Stimulated activated CD8-positive, alpha-beta memory T cell treated with anti-CD3 and anti-CD28 coated beads, Interleukin-15, amount 100 ng/mL, for 4 hours (primary cell): ENCODE data around the gene UBAP1L.

Source experiments
- DNase-seq, 2 donors: peaks; one replicate each; pipeline ENCODE4 v3.0.0-alpha.2; 2020; ENCODE audit warnings: low read depth in 2 of 2

The UBAP1L gene

GRCh38 chr15:65066635-65067316, 48.2 kb downstream of the UBAP1L start:
- no peak for DNase-seq

GRCh38 chr15:65066001-65066634, 48.9 kb downstream of the UBAP1L start:
- DNase-seq, result no peak

- DNase-seq, result no peak
Observed at GRCh38 chr15:65062726-65063125, 52.3 kb downstream of the UBAP1L start.

DNA sequence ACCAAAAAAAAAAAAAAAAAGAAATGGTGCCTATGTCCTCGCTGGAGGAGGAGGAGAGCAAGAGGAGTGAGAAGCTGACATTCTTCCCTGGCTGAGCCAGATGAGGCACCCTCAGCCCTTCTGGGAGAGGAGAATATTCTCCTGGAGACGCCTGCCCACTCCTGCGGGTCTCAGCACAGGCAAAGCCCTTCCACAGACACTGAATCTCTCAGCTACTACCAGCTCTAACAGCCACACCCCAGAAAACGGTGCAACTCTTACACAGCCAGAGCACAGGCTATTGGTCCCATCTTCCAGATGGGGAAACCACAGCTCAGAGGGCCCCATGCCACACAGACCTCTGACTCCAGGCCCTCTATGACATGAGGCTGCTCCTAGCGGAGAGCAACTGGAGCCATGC, 52.9 kb downstream of the UBAP1L start:
- DNase-seq, result no peak

GRCh38 chr15:65060641-65061397, 54.2 kb downstream of the UBAP1L start:
- no peak for DNase-seq

DNA sequence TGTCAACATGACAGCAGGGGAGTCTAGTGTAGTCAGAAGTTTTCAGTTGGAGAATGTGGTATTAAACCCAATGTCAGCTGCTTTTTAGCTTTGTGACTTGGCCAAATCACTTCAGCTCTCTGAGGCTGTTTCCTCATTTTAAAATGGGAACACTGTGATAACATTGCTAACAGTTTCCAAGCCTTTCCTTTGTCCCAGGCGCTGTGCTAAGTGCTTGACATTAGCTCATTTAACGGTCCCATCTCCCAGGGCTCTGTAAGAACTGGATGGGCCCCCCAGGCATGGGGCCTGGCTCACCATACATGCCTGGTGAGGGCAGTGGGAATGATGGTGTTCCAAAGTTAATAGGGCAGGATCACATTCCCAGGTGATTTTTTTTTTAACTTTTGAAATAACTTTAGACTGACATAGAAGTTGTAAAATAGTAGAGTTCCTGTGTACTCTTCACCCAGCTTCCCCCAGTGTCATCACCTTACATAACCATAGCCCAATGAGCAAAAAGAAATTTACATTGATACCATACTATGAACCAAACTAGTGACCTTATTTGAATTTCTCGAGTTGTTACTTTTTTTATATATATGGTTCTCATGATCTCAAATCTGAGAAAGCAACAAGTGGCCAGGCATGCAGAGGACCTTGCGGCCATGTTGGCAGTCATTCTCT, 54.9 kb downstream of the UBAP1L start:
- DNase-seq, result no peak

DNA sequence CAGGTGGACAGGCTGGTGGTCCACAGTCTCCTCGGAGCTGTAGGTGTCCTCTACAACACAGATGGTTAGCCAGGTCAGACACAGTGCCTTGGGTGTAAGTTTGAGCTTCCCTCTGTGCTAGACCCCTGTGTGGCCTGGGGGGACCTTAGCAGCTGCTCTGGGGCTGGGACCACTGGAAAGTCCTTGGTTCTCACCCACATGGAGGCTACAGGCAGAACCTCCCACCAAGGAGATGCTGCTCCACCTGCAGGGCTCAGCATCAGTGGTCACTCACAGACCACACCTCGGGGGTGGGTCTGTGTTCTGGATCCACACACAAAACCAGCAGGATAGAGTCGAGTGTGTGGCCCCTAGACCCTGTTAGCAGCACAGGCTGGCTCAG, 55.6 kb downstream of the UBAP1L start:
- DNase-seq, result no peak

DNA sequence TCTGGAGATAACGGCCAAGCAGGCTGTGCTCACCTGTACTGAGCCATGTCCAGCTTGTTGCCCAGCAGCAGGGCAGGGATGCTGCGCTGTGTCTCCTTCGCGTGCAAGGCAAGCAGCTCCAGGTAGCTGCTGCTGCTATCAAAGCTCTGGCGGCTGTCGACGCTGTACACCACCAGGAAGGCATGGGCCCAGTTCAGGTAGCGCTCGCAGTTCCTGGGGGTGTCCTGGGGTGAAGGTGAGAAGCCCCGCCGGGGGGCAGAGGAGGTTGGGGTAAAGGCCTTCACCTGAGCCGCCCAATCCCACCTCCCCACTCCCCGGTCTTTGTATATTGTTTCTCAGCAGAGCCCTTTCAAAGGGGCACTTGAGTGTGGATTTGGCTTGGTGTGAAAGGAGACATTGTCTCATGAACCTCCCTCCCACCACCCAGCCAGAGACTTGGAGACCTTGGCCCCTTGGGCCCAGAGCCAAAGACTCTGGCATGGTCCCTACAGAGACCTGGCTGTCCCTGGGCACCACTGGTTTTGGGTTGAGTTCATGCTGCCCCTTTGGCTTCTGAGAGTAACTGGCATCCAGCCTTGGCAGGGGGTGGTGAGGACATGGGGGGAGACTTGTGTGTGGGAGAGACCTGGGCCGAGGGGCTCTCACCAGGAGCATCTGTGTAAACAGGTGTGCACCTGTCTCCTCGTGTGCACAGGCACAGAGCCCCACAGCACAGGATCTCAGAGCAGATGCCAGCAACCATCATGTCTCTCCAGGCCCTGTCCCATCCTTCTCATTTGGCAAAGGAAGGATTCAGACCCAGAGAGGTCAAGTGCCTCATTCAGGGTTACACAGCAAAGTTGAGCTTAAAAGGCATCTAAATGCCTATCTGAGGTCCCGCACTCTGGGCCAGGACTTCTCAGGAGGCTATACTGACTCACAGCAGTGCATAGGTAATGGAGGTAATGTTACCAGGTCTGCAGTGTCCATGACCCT, 56.3 kb downstream of the UBAP1L start:
- DNase-seq, result no peak

GRCh38 chr15:65057549-65057940, 57.5 kb downstream of the UBAP1L start:
- DNase-seq, result no peak

DNA sequence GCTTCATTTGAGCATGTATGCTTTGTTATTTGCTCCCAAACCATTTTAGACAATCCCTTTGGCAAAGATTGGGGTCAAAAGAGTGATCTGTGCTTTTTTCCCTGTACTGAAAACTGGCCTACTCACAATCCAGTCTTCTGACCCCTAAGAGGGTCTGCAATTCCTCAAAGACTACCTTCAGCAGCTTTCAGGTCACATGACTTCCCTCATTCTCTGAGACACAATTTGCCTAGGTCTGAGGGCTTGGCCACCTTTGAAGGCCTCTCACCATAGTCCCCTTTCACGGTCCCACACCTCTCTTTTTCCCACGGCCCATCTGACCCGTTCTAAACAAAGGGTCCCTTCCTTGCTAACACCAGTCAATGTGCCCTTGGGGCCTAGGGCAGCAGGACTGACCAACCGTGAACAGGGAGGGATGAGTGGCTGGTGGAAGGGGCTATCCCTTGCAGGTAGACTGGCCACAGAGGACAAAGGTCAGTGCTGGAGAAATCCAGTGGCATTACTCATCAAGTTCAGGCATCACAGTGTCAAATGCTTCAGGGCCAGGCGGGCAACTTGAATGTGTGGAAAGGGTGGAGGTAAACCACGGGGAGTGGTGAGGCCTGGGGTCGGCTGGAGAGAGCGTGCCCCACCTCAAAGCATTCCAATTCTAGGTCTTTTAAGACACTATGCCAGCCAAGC, 58.0 kb downstream of the UBAP1L start:
- DNase-seq, result no peak

DNA sequence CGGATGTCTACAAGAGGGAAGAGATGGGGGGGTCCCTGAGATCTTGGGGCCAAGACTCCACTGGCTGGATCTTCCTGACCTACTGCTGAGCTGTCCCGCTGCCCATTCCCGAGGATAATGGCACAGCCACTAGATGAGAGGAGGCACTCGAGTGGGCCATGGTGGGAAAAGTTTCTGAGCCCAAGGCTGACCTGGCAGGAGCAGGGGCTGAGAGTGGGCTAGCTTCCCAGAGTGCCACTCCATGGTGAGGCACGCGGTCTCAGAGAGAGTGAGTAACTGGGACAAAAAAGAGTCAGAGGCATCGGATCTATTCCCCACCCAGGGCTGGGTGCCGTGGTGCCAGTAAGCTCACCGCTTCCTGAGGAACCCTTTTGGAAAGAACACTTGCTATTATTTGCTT, 58.9 kb downstream of the UBAP1L start:
- no peak for DNase-seq

- DNase-seq, result no peak
Observed at GRCh38 chr15:65055201-65055870, 59.7 kb downstream of the UBAP1L start.

- peak in 1 of 2 donors; percentile 16 for DNase-seq
Observed at GRCh38 chr15:65054333-65055200, 60.4 kb downstream of the UBAP1L start.

DNA sequence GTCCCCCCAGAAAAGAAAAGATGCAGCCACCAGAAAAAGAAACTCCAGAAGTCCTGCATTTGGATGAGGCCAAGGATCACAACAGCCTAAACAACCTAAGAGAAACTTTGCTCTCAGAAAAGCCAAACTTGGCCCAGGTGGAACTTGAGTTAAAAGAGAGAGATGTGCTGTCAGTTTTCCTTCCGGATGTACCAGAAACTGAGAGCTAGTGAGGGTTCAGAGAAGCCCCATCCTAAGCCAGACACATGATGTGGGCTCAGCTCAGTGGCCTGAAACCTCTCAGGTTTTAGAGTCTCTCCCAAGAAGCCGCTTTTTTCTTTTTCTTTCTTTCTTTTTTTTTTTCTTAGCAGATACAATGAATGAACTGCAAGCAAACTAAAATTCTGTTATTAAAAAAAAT, 62.0 kb downstream of the UBAP1L start:
- no peak for DNase-seq

- no peak for DNase-seq
Observed at GRCh38 chr15:65051266-65051665, 63.7 kb downstream of the UBAP1L start.

- no peak for DNase-seq
Observed at GRCh38 chr15:65050270-65050669, 64.7 kb downstream of the UBAP1L start.

- DNase-seq, result peak; percentile 73 to 83
Observed at GRCh38 chr15:65049418-65049840, 65.6 kb downstream of the UBAP1L start.

- no peak for DNase-seq
Observed at GRCh38 chr15:65048241-65048640, 66.8 kb downstream of the UBAP1L start.
